OCI-LY1 (cell line): ENCODE data around the gene HNF1A.

ENCODE experiments used
- H2AFZ ChIP-seq: fragments of 200-600 bp; sonication (generic), shearing (Covaris generic); 2 replicates; pipeline ENCODE4 v1.6.0; 2014; ENCODE audit warnings: antibody characterized with exemption, mild to moderate bottlenecking, low read length
- H3F3A ChIP-seq: fragments of 200-600 bp; sonication (generic), shearing (Covaris generic); 2 replicates; pipeline ENCODE4 v1.6.0; 2014; ENCODE audit warnings: mild to moderate bottlenecking, antibody characterized with exemption, low read length, moderate library complexity; ENCODE audit not compliant: insufficient read depth
- H3K27ac ChIP-seq: fragments of 200-600 bp; sonication (generic); 2 replicates; pipeline ENCODE4 v1.5.1; 2014; ENCODE audit warnings: low read length, mixed run types, mild to moderate bottlenecking, low read depth; ENCODE audit not compliant: poor library complexity, severe bottlenecking
- H3K27me3 ChIP-seq: fragments of 200-600 bp; sonication (generic); 2 replicates; pipeline ENCODE4 v1.6.0; 2014; ENCODE audit warnings: antibody characterized with exemption, mild to moderate bottlenecking, low read length, moderate library complexity; ENCODE audit not compliant: insufficient read depth
- H3K36me3 ChIP-seq: fragments of 200-600 bp; sonication (generic); 2 replicates; pipeline ENCODE4 v1.6.1; 2014; ENCODE audit warnings: mild to moderate bottlenecking, antibody characterized with exemption, low read length, moderate library complexity, mixed read lengths; ENCODE audit not compliant: insufficient read depth
- H3K4me1 ChIP-seq: fragments of 200-600 bp; sonication (generic); 2 replicates; pipeline ENCODE4 v1.5.1; 2014; ENCODE audit warnings: mild to moderate bottlenecking, low read length, moderate library complexity; ENCODE audit not compliant: insufficient read depth, severe bottlenecking
- H3K4me2 ChIP-seq: fragments of 200-600 bp; sonication (generic), shearing (Covaris generic); 2 replicates; pipeline ENCODE4 v1.6.1; 2014; ENCODE audit warnings: low read length
- H3K4me3 ChIP-seq: fragments of 200-600 bp; sonication (generic); 2 replicates; pipeline ENCODE4 v1.5.1; 2014; ENCODE audit warnings: low read length, low read depth, mild to moderate bottlenecking, mixed read lengths; ENCODE audit not compliant: poor library complexity, severe bottlenecking
- H3K79me2 ChIP-seq: fragments of 200-600 bp; shearing (Covaris generic); 2 replicates; pipeline ENCODE4 v1.6.1; 2016; ENCODE audit warnings: mixed run types, low read length, mixed read lengths; ENCODE audit not compliant: insufficient read depth
- H3K9ac ChIP-seq: fragments of 200-600 bp; sonication (generic), shearing (Covaris generic); 2 replicates; pipeline ENCODE4 v1.6.1; 2014; ENCODE audit warnings: mild to moderate bottlenecking, low read length, mixed read lengths
- H3K9me2 ChIP-seq: fragments of 200-600 bp; sonication (generic), shearing (Covaris generic); 2 replicates; pipeline ENCODE4 v1.6.1; 2014; ENCODE audit warnings: low read depth, mild to moderate bottlenecking, low read length, mixed read lengths
- H3K9me3 ChIP-seq: fragments of 200-600 bp; shearing (Covaris generic); 2 replicates; pipeline ENCODE4 v1.6.1; 2014; ENCODE audit warnings: low read length, mixed read lengths
- H4K20me1 ChIP-seq: fragments of 200-600 bp; sonication (generic), shearing (Covaris generic); 2 replicates; pipeline ENCODE4 v1.6.0; 2016; ENCODE audit warnings: mild to moderate bottlenecking, low read length; ENCODE audit not compliant: insufficient read depth
- EZH2 ChIP-seq: fragments of 200-600 bp; sonication (generic), shearing (Covaris generic); IDR thresholded peaks from 2 replicates; pipeline ENCODE4 v1.8.0; 2017; ENCODE audit warnings: borderline replicate concordance, mixed run types, mild to moderate bottlenecking, antibody characterized with exemption, low read length, moderate library complexity, mixed read lengths
- TF ChIP-seq, protein P1 (sequence below): fragments of 200-600 bp; sonication (generic), shearing (Covaris generic); IDR thresholded peaks from 2 replicates; pipeline ENCODE4 v1.5.1; 2017; ENCODE audit warnings: mild to moderate bottlenecking, antibody characterized with exemption, low read length, moderate library complexity, mixed read lengths

Gene HNF1A

GRCh38 chr12:120962532-120963020 is 15.8 kb upstream of the HNF1A start:
- no peaks in the 10 kb centered on the region for H3K79me2 ChIP-seq
- 0 out of 2 replicates have a peak, but pooled peaks cover 4% of the 10 kb centered on the region for H3K27me3 ChIP-seq
- H3K4me1 ChIP-seq = peaks cover 10% of the 10 kb centered on the region
- H2AFZ ChIP-seq = no peak overlapping the region
- no peak overlapping the region for H3K4me2 ChIP-seq
- H3K4me3 ChIP-seq = no peak overlapping the region
- no peaks in the 10 kb centered on the region for H3K9me3 ChIP-seq
- TF ChIP-seq EZH2 = no peak
- TF ChIP-seq, protein P1, sequence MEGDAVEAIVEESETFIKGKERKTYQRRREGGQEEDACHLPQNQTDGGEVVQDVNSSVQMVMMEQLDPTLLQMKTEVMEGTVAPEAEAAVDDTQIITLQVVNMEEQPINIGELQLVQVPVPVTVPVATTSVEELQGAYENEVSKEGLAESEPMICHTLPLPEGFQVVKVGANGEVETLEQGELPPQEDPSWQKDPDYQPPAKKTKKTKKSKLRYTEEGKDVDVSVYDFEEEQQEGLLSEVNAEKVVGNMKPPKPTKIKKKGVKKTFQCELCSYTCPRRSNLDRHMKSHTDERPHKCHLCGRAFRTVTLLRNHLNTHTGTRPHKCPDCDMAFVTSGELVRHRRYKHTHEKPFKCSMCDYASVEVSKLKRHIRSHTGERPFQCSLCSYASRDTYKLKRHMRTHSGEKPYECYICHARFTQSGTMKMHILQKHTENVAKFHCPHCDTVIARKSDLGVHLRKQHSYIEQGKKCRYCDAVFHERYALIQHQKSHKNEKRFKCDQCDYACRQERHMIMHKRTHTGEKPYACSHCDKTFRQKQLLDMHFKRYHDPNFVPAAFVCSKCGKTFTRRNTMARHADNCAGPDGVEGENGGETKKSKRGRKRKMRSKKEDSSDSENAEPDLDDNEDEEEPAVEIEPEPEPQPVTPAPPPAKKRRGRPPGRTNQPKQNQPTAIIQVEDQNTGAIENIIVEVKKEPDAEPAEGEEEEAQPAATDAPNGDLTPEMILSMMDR = no peak
- H3K9ac ChIP-seq = no peak overlapping the region
- no peak overlapping the region for H3K27ac ChIP-seq
- no peaks in the 10 kb centered on the region for H3K36me3 ChIP-seq
- H3F3A ChIP-seq = no peaks in the 10 kb centered on the region
- H4K20me1 ChIP-seq = no peaks in the 10 kb centered on the region
- H3K9me2 ChIP-seq = no peaks in the 10 kb centered on the region

DNA sequence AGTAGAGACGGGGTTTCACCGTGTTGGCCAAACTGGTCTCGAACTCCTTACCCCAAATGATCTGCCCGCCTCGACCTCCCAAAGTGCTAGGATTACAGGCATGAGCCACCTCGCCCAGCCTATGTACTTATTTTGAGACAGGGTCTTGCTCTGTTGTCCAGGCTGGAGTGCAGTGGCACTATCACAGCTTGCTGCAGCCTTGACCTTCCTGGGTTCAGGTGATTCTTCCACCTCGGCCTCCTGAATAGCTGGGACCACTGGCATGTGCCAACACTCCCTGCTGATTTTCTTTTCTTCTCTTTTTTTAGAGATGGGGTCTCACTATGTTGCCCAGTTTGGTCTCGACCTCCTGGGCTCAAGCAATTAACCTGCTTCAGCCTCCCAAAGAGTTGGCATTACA is 14.0 kb upstream of the HNF1A start:
- Histone ChIP-seq H3K36me3 (no peaks in the 10 kb centered on the region), H3K9me3 (no peaks in the 10 kb centered on the region), H3F3A (no peaks in the 10 kb centered on the region), H3K4me3 (no peak overlapping the region), H4K20me1 (no peaks in the 10 kb centered on the region), H3K27ac (no peak overlapping the region), H3K4me1 (peaks cover 10% of the 10 kb centered on the region), H3K9me2 (no peaks in the 10 kb centered on the region), H2AFZ (no peak overlapping the region), H3K4me2 (no peak overlapping the region), H3K9ac (no peak overlapping the region), H3K79me2 (no peaks in the 10 kb centered on the region), H3K27me3 (0 out of 2 replicates have a peak, but pooled peaks cover 4% of the 10 kb centered on the region)
- TF ChIP-seq EZH2 = no peak
- TF ChIP-seq, protein P1 = no peak

DNA sequence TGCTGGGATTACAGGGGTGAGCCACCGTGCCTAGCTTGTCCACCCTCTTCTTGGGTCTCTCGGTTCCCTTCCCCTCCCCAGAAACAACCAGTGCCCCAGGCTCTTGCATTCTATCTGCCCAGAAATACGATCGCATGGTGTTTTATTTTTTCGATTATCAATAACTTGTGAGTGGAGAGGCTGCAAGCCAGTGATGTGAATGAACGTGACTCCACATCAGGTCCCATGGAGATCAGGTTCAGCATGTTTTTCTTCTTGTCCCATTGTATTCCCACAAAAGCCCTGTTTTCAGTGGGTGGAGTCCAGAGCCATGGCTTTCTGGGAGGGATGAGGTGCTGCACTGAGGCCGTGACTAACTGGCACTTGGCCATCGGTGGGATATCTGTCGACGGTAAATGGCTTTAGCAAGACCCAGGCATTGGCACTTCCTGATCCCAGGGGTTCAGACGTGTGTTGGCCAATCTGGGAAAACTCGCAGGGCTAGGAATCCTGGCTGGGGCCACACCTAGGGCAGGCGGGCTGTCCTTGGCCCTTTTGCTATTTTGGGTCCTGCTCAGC is 12.7 kb upstream of the HNF1A start:
- no peak overlapping the region for H3K9ac ChIP-seq
- H3K9me2 ChIP-seq = no peaks in the 10 kb centered on the region
- no peaks in the 10 kb centered on the region for H3F3A ChIP-seq
- no peak overlapping the region for H3K27ac ChIP-seq
- H3K27me3 ChIP-seq = no peaks in the 10 kb centered on the region
- no peaks in the 10 kb centered on the region for H3K9me3 ChIP-seq
- H3K4me2 ChIP-seq = no peak overlapping the region
- no peak overlapping the region for H3K4me3 ChIP-seq
- H2AFZ ChIP-seq = no peak overlapping the region
- no peaks in the 10 kb centered on the region for H4K20me1 ChIP-seq
- H3K4me1 ChIP-seq = peaks cover 10% of the 10 kb centered on the region
- no peaks in the 10 kb centered on the region for H3K36me3 ChIP-seq
- H3K79me2 ChIP-seq = no peaks in the 10 kb centered on the region
- TF ChIP-seq EZH2 = no peak
- TF ChIP-seq, protein P1 = no peak
